ENCODE measurements around the gene RNU6-9. TPM values are rescaled to one million over a fixed set of nuclear protein-coding genes. Genes with fewer than 3 reads are reported as not detected.
"Not testable (repeated sequence)": the region's sequence is repeated elsewhere in the genome, so short reads cannot be mapped to it uniquely, and the experiment has no call there.

The RNU6-9 gene
- total RNA-seq, 2 experiments from 2014 or later: not detected

DNA sequence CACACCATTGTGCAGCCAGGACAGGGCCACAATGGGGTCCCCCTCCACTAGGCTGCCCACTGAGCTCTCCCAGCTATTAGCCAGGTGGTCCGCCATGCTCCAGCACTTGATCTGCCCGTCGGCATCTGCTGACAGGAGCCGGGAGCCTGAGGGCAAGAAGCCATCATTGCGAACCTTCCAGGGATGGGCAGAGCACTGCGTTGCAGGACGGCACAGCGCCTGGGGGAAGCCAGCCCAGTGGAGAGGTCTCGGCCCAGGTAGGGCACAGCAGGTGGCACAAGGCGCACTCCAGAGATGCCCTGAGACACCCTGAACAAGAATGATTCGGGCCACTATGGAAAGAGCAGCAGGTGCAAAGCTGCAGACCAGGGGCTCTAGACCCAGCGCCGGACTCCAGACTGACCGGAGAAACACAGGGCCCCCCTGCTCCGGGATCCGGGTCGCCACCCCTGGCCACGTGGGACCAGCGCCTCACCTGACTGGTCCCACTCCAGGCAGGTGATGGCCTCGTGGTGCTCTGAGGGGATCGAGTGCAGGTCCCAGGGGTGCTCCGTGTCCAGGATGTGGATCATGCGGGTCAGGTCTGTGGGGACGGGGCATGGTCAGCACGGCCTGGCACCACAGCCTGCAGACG is 3.5 kb upstream of the RNU6-9 start:
- DNase-seq (no peak), ATAC-seq (ENCODE audit: poor library complexity) (no peak)
- ChIA-PET POLR2A (interaction anchor here (0.8 kb wide), 1 partner anchor 19 kb away, joined by 4 read pairs; no protein-coding TSS in a partner anchor), CTCF (no interaction called here)
- H3K27ac Mint-ChIP-seq: peak overlapping the region; percentile 82
- H3K4me1 Mint-ChIP-seq (ENCODE audit: low read depth): peaks cover 21% of the 10 kb centered on the region
- H3K4me1 ChIP-seq (ENCODE audit: insufficient read depth, low read length): peaks cover 25% of the 10 kb centered on the region
- peak overlapping the region; percentile 60 for H3K4me3 Mint-ChIP-seq
- H3K27ac ChIP-seq (ENCODE audit: low read depth in 1 of 2, low read length in 2 of 2): no peak overlapping the region
- H3K4me3 ChIP-seq (ENCODE audit: low read length): no peak overlapping the region
- no peaks in the 10 kb centered on the region for H3K9me3 Mint-ChIP-seq
- peaks cover 41% of the 10 kb centered on the region for H3K36me3 Mint-ChIP-seq (ENCODE audit: low read depth)
- no peaks in the 10 kb centered on the region for H3K9me3 ChIP-seq (ENCODE audit: control insufficient read depth in 1 of 2, insufficient read depth in 1 of 2, low read length in 2 of 2)
- no peak for TF ChIP-seq CTCF (IDR thresholded peaks at IDR 0.05)
- no peaks in the 10 kb centered on the region for H3K27me3 ChIP-seq (ENCODE audit: control insufficient read depth in 1 of 2, insufficient read depth in 2 of 2, low read length in 2 of 2)
- H3K36me3 ChIP-seq (ENCODE audit: insufficient read depth, low read length): peaks cover 44% of the 10 kb centered on the region
- intact Hi-C loops (cut with DNase I, micrococcal nuclease): no loop called here
- peaks cover 3% of the 10 kb centered on the region for H3K27me3 Mint-ChIP-seq

DNA sequence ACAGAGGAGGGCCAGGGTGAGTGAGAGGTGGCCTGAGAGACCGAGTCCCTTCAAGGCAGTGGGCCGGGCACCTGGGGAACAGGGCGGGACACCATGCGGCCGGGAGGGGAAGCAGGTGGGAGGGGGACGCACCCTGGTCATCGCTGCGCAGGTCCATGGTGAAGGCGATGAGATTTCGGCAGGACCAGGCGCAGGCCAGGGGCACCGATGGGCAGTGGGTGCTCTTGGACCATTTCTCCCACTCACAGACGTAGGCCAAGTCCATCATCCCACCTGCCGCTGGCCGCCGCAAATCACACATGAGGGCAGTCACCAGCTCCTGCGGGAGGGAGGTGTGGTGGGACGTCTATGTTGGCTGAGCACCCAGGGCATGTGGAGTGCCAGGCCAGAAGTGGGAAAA is 2.5 kb upstream of the RNU6-9 start:
- Mint-ChIP-seq H3K36me3 (ENCODE audit: low read depth) (peaks cover 39% of the 10 kb centered on the region), H3K27ac (peak overlapping the region; percentile 79)

DNA sequence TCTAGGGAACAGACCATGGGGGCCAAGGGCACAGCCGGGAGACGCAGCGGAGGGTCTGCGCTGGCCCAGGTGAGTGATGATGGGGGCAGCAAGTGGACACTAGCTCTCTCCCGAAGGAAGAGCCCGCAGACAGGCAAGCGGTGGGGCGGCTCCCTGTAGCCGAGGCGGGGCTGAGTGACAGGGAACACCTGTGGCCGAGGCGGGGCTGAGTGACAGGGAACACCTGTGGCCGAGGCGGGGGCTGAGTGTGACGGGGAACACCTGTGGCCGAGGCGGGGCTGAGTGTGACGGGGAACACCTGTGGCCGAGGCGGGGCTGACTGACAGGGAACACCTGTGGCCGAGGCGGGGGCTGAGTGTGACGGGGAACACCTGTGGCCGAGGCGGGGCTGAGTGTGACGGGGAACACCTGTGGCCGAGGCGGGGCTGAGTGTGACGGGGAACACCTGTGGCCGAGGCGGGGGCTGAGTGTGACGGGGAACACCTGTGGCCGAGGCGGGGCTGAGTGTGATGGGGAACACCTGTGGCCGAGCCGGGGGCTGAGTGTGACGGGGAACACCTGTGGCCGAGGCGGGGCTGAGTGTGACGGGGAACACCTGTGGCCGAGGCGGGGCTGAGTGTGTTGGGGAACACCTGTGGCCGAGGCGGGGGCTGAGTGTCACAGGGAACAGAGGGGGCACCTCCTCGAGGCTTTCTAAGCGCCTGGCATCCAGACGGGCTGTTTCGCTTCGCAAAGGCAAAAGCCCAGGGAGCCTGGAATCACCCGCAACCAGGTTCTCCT is 1.7 kb upstream of the RNU6-9 start:
- H3K27me3 Mint-ChIP-seq; H3K9me3 Mint-ChIP-seq; H3K27me3 ChIP-seq (ENCODE audit: control insufficient read depth in 1 of 2, insufficient read depth in 2 of 2, low read length in 2 of 2); ATAC-seq (ENCODE audit: poor library complexity); DNase-seq; H3K9me3 ChIP-seq (ENCODE audit: control insufficient read depth in 1 of 2, insufficient read depth in 1 of 2, low read length in 2 of 2): not testable (repeated sequence)
- intact Hi-C loops (cut with DNase I, micrococcal nuclease): loop anchor here (2.0 kb wide), 2 partner anchors 19 to 29 kb away; no protein-coding TSS in a partner anchor
- H3K4me1 Mint-ChIP-seq (ENCODE audit: low read depth): peaks cover 25% of the 10 kb centered on the region
- ChIA-PET POLR2A (interaction anchor here (1.0 to 7.0 kb wide), 3 partner anchors 15 to 183 kb away, joined by 3 to 183 read pairs (median 29); no protein-coding TSS in a partner anchor), CTCF (interaction anchor here (2.0 to 2.3 kb wide), 2 partner anchors 28 kb away, joined by 10 to 12 read pairs; no protein-coding TSS in a partner anchor)
- H3K36me3 ChIP-seq (ENCODE audit: insufficient read depth, low read length): peaks cover 33% of the 10 kb centered on the region
- peak overlapping the region; percentile 98 for H3K27ac Mint-ChIP-seq
- peak overlapping the region in 1 of 2 donors; percentile 58 for H3K27ac ChIP-seq (ENCODE audit: low read depth in 1 of 2, low read length in 2 of 2)
- H3K36me3 Mint-ChIP-seq (ENCODE audit: low read depth): peaks cover 42% of the 10 kb centered on the region
- H3K4me3 ChIP-seq (ENCODE audit: low read length): peak overlapping the region; percentile 69
- H3K4me1 ChIP-seq (ENCODE audit: insufficient read depth, low read length): peaks cover 25% of the 10 kb centered on the region
- peak overlapping the region; percentile 84 for H3K4me3 Mint-ChIP-seq

More for the DNA sequence above, 2.5 kb upstream of the RNU6-9 start:
- Mint-ChIP-seq H3K4me1 (ENCODE audit: low read depth) (peaks cover 25% of the 10 kb centered on the region), H3K9me3 (no peaks in the 10 kb centered on the region), H3K4me3 (peak overlapping the region; percentile 83), H3K27me3 (peaks cover 3% of the 10 kb centered on the region)
- ATAC-seq (ENCODE audit: poor library complexity) (no peak), DNase-seq (no peak)
- Histone ChIP-seq H3K27ac (ENCODE audit: low read depth in 1 of 2, low read length in 2 of 2) (no peak overlapping the region), H3K4me3 (ENCODE audit: low read length) (no peak overlapping the region), H3K4me1 (ENCODE audit: insufficient read depth, low read length) (peaks cover 25% of the 10 kb centered on the region), H3K9me3 (ENCODE audit: control insufficient read depth in 1 of 2, insufficient read depth in 1 of 2, low read length in 2 of 2) (no peaks in the 10 kb centered on the region), H3K36me3 (ENCODE audit: insufficient read depth, low read length) (peaks cover 34% of the 10 kb centered on the region), H3K27me3 (ENCODE audit: control insufficient read depth in 1 of 2, insufficient read depth in 2 of 2, low read length in 2 of 2) (no peaks in the 10 kb centered on the region)
- TF ChIP-seq CTCF (IDR thresholded peaks at IDR 0.05): no peak
- ChIA-PET POLR2A (no interaction called here), CTCF (no interaction called here)
- intact Hi-C loops (cut with DNase I, micrococcal nuclease): no loop called here
